ENCODE data around the gene ARID3C. TPM values are rescaled to one million over a fixed set of nuclear protein-coding genes. Genes with fewer than 3 reads are reported as not detected.
A peak's percentile ranks its signal among the peaks of the same experiment; 100 is the strongest.

Gene ARID3C
- total and polyA plus RNA-seq, 2 of the 8 experiments (the other 6 are each of a cell fraction or from before 2014, with no cell fraction given) = 0.08 TPM; not detected in 1

- TF ChIP-seq CREB1 (IDR thresholded peaks at IDR 0.05) = no peak
- TF ChIP-seq, protein P1, sequence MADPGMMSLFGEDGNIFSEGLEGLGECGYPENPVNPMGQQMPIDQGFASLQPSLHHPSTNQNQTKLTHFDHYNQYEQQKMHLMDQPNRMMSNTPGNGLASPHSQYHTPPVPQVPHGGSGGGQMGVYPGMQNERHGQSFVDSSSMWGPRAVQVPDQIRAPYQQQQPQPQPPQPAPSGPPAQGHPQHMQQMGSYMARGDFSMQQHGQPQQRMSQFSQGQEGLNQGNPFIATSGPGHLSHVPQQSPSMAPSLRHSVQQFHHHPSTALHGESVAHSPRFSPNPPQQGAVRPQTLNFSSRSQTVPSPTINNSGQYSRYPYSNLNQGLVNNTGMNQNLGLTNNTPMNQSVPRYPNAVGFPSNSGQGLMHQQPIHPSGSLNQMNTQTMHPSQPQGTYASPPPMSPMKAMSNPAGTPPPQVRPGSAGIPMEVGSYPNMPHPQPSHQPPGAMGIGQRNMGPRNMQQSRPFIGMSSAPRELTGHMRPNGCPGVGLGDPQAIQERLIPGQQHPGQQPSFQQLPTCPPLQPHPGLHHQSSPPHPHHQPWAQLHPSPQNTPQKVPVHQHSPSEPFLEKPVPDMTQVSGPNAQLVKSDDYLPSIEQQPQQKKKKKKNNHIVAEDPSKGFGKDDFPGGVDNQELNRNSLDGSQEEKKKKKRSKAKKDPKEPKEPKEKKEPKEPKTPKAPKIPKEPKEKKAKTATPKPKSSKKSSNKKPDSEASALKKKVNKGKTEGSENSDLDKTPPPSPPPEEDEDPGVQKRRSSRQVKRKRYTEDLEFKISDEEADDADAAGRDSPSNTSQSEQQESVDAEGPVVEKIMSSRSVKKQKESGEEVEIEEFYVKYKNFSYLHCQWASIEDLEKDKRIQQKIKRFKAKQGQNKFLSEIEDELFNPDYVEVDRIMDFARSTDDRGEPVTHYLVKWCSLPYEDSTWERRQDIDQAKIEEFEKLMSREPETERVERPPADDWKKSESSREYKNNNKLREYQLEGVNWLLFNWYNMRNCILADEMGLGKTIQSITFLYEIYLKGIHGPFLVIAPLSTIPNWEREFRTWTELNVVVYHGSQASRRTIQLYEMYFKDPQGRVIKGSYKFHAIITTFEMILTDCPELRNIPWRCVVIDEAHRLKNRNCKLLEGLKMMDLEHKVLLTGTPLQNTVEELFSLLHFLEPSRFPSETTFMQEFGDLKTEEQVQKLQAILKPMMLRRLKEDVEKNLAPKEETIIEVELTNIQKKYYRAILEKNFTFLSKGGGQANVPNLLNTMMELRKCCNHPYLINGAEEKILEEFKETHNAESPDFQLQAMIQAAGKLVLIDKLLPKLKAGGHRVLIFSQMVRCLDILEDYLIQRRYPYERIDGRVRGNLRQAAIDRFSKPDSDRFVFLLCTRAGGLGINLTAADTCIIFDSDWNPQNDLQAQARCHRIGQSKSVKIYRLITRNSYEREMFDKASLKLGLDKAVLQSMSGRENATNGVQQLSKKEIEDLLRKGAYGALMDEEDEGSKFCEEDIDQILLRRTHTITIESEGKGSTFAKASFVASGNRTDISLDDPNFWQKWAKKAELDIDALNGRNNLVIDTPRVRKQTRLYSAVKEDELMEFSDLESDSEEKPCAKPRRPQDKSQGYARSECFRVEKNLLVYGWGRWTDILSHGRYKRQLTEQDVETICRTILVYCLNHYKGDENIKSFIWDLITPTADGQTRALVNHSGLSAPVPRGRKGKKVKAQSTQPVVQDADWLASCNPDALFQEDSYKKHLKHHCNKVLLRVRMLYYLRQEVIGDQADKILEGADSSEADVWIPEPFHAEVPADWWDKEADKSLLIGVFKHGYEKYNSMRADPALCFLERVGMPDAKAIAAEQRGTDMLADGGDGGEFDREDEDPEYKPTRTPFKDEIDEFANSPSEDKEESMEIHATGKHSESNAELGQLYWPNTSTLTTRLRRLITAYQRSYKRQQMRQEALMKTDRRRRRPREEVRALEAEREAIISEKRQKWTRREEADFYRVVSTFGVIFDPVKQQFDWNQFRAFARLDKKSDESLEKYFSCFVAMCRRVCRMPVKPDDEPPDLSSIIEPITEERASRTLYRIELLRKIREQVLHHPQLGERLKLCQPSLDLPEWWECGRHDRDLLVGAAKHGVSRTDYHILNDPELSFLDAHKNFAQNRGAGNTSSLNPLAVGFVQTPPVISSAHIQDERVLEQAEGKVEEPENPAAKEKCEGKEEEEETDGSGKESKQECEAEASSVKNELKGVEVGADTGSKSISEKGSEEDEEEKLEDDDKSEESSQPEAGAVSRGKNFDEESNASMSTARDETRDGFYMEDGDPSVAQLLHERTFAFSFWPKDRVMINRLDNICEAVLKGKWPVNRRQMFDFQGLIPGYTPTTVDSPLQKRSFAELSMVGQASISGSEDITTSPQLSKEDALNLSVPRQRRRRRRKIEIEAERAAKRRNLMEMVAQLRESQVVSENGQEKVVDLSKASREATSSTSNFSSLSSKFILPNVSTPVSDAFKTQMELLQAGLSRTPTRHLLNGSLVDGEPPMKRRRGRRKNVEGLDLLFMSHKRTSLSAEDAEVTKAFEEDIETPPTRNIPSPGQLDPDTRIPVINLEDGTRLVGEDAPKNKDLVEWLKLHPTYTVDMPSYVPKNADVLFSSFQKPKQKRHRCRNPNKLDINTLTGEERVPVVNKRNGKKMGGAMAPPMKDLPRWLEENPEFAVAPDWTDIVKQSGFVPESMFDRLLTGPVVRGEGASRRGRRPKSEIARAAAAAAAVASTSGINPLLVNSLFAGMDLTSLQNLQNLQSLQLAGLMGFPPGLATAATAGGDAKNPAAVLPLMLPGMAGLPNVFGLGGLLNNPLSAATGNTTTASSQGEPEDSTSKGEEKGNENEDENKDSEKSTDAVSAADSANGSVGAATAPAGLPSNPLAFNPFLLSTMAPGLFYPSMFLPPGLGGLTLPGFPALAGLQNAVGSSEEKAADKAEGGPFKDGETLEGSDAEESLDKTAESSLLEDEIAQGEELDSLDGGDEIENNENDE (IDR thresholded peaks at IDR 0.05; ENCODE audit: insufficient replicate concordance, low read length) = no peak
- no peak for TF ChIP-seq BCL11A (IDR thresholded peaks at IDR 0.05; ENCODE audit: low read depth in 2 of 2, low read length in 2 of 2)
- TF ChIP-seq, protein P2, sequence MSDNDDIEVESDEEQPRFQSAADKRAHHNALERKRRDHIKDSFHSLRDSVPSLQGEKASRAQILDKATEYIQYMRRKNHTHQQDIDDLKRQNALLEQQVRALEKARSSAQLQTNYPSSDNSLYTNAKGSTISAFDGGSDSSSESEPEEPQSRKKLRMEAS (IDR thresholded peaks at IDR 0.05) = 0 out of 2 replicates have a peak, but pooled peaks have one; percentile 20
- TF ChIP-seq KDM5A (IDR thresholded peaks at IDR 0.05; ENCODE audit: low read length) = no peak
- TF ChIP-seq TAF1 (IDR thresholded peaks at IDR 0.05; ENCODE audit: low read depth, low read length) = no peak
- TF ChIP-seq GABPA (IDR thresholded peaks at IDR 0.05; ENCODE audit: borderline replicate concordance, insufficient read depth, low read length) = peak; percentile 36; the same call in 1 of the 2 replicates
- no peak for TF ChIP-seq BACH1 (IDR thresholded peaks at IDR 0.05; ENCODE audit: low read length)
- TF ChIP-seq EGR1 (IDR thresholded peaks at IDR 0.05; ENCODE audit: borderline replicate concordance, low read depth, low read length) = no peak
- TF ChIP-seq JUND (IDR thresholded peaks at IDR 0.05; ENCODE audit: low read length) = no peak
- peak; percentile 65 to 71 for TF ChIP-seq RAD21 (IDR thresholded peaks at IDR 0.05 in 1 of 2, conservative IDR thresholded peaks at IDR 0.05 in 1 of 2; ENCODE audit: low read depth in 2 of 2, low read length in 2 of 2)
Observed at GRCh38 chr9:34612788-34613390, 16.0 kb downstream of the ARID3C start (continued).
